CD4-positive, alpha-beta T cell (primary cell): ENCODE results near the gene SH3GL2. TPM values are rescaled to one million over a fixed set of nuclear protein-coding genes. Genes with fewer than 3 reads are reported as not detected.

Source experiments
- ATAC-seq: fragments of 200-7000 bp; cut with Tn5 transposase; one replicate; pipeline ENCODE4 v1.10.0; 2022; ENCODE audit warnings: mild to moderate bottlenecking; ENCODE audit not compliant: poor library complexity
- CTCF ChIA-PET: fragments of 350-600 bp; sonication (Branson Sonifier 250); formaldehyde crosslinking; loops from one replicate; lab custom pipeline; 2021; ENCODE audit warnings: antibody characterized with exemption, inconsistent platforms; lab: Charles Lee
- POLR2A ChIA-PET: fragments of 350-600 bp; sonication (Branson Sonifier 250); formaldehyde crosslinking; loops from one replicate; lab custom pipeline; 2021; ENCODE audit warnings: antibody characterized with exemption, inconsistent platforms; lab: Charles Lee
- DNase-seq, 14 experiments: peaks; one replicate each; pipeline ENCODE4 v3.0.0-alpha.2; 2013 to 2020; ENCODE audit warnings: mixed read lengths in 2 of 14
- H3K27ac ChIP-seq, 2 donors: one replicate each; pipeline versions ENCODE4 v1.5.1 to v1.7.0; 2013; ENCODE audit warnings: low read length in 2 of 2, low read depth in 1 of 2, mild to moderate bottlenecking in 1 of 2
- H3K27me3 ChIP-seq, 2 experiments: 1 replicate in 1 of 2; 2 replicates in 1 of 2; pipeline versions ENCODE4 v1.6.1 to v1.7.0; 2013; ENCODE audit warnings: low read length in 2 of 2, control low read depth in 1 of 2, mild to moderate bottlenecking in 1 of 2, moderate library complexity in 1 of 2; ENCODE audit not compliant: insufficient read depth in 2 of 2, control insufficient read depth in 1 of 2
- H3K36me3 ChIP-seq: one replicate; pipeline ENCODE4 v1.6.1; 2013; ENCODE audit warnings: low read length, control low read depth; ENCODE audit not compliant: insufficient read depth
- H3K4me1 ChIP-seq: one replicate; pipeline ENCODE4 v1.6.1; 2013; ENCODE audit warnings: low read length, control low read depth; ENCODE audit not compliant: insufficient read depth
- H3K4me3 ChIP-seq: one replicate; pipeline ENCODE4 v1.5.1; 2013; ENCODE audit warnings: mild to moderate bottlenecking, low read length, moderate library complexity
- H3K9me3 ChIP-seq, 2 experiments: 1 replicate in 1 of 2; 2 replicates in 1 of 2; pipeline versions ENCODE4 v1.6.1 to v1.7.0; 2013; ENCODE audit warnings: low read length in 2 of 2, mild to moderate bottlenecking in 2 of 2, control low read depth in 1 of 2, moderate library complexity in 1 of 2; ENCODE audit not compliant: control insufficient read depth in 1 of 2, insufficient read depth in 1 of 2
- H3K27ac Mint-ChIP-seq: one replicate; pipeline ENCODE4 v1.8.0; 2020; ENCODE audit warnings: mixed read lengths
- H3K27me3 Mint-ChIP-seq: one replicate; pipeline ENCODE4 v1.8.0; 2021; ENCODE audit warnings: mixed read lengths
- H3K36me3 Mint-ChIP-seq: one replicate; pipeline ENCODE4 v1.8.0; 2021; ENCODE audit warnings: low read depth, mixed read lengths
- H3K4me1 Mint-ChIP-seq: one replicate; pipeline ENCODE4 v1.8.0; 2021; ENCODE audit warnings: low read depth, mixed read lengths
- H3K4me3 Mint-ChIP-seq: one replicate; pipeline ENCODE4 v1.8.0; 2020; ENCODE audit warnings: mild to moderate bottlenecking, mixed read lengths
- H3K9me3 Mint-ChIP-seq: one replicate; pipeline ENCODE4 v1.8.0; 2020; ENCODE audit warnings: mixed read lengths
- intact Hi-C, 2 experiments: fragments of 100-400 bp; cut with DNase I in 1 of 2; cut with micrococcal nuclease in 1 of 2; formaldehyde crosslinking; loops; one replicate each; pipeline versions ENCODE4 v1.15.1 to v1.9.0; 2023 to 2025; cut with DNase I, micrococcal nuclease
- total RNA-seq, 174 experiments: library from RNA in 2 of 174; stranded (reverse) in 2 of 174; gene quantifications; one replicate each; pipeline ENCODE4 v1.2.3 and lab custom pipeline; 2021 to 2026
- TF ChIP-seq, protein P1 (sequence below): fragments of 200-600 bp; IDR thresholded peaks from one replicate; pipeline ENCODE4 v1.8.0; 2022; ENCODE audit warnings: antibody characterized with exemption, mild to moderate bottlenecking

The SH3GL2 gene
- total RNA-seq, 2 experiments from 2014 or later = not detected

DNA sequence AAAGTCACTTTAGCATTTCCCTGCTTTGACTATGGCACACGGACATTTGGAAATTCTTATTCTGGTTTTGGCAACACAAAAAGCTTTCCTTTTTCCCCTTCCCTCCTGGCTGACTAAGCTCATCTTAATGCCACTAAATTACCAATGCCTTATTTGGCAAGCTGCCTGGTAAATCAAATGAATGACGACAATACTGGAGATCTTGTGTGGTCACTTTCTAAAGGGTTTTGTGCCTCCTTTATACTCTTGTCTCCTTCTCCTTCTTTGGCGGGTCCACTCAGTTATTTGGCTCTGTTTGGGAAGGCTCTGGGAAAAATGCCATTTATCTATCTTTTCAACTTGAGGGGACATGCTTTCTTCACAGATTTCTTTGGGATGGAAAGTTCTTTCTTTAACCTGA, 34.9 kb downstream of the SH3GL2 start:
- intact Hi-C loops = no loop called here
- ChIA-PET POLR2A (no interaction called here), CTCF (no interaction called here)
- Histone ChIP-seq H3K4me1 (no peaks in the 10 kb centered on the region), H3K36me3 (no peaks in the 10 kb centered on the region), H3K27me3 (no peaks in the 10 kb centered on the region), H3K9me3 (no peaks in the 10 kb centered on the region), H3K4me3 (no peak overlapping the region), H3K27ac (no peak overlapping the region)
- Mint-ChIP-seq H3K27ac (no peak overlapping the region), H3K9me3 (peaks cover 8% of the 10 kb centered on the region), H3K4me3 (no peak overlapping the region), H3K4me1 (no peaks in the 10 kb centered on the region), H3K36me3 (no peaks in the 10 kb centered on the region), H3K27me3 (peaks cover 3% of the 10 kb centered on the region)
- ATAC-seq (no peak), DNase-seq (no peak)
- TF ChIP-seq, protein P1, sequence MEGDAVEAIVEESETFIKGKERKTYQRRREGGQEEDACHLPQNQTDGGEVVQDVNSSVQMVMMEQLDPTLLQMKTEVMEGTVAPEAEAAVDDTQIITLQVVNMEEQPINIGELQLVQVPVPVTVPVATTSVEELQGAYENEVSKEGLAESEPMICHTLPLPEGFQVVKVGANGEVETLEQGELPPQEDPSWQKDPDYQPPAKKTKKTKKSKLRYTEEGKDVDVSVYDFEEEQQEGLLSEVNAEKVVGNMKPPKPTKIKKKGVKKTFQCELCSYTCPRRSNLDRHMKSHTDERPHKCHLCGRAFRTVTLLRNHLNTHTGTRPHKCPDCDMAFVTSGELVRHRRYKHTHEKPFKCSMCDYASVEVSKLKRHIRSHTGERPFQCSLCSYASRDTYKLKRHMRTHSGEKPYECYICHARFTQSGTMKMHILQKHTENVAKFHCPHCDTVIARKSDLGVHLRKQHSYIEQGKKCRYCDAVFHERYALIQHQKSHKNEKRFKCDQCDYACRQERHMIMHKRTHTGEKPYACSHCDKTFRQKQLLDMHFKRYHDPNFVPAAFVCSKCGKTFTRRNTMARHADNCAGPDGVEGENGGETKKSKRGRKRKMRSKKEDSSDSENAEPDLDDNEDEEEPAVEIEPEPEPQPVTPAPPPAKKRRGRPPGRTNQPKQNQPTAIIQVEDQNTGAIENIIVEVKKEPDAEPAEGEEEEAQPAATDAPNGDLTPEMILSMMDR = no peak

DNA sequence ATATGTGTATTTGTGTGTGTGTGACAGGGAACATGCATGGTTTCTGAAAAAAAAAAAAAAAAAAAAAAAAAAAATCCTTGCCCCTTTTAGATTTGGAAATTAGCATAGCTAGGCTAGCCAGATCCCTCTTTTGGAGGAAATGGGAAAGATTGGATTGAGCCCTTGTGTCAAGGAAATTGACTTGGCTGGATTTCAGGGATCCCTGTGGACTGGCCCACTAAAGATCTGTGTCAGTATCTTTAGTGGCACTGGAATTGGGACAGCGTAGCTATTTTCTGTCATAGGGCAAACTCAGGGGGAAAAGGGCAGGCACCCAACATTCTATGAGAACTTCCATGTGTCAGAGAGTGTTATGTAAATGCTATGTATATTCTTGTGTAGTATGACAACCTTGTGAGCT, 35.4 kb downstream of the SH3GL2 start:
- Histone ChIP-seq H3K36me3 (no peaks in the 10 kb centered on the region), H3K4me1 (no peaks in the 10 kb centered on the region), H3K4me3 (no peak overlapping the region), H3K27ac (no peak overlapping the region), H3K27me3 (no peaks in the 10 kb centered on the region), H3K9me3 (no peaks in the 10 kb centered on the region)
- intact Hi-C loops = no loop called here
- CTCF ChIA-PET = no interaction called here
- H3K27ac Mint-ChIP-seq = no peak overlapping the region
- DNase-seq (no peak), ATAC-seq (no peak)
- H3K27me3 Mint-ChIP-seq = peaks cover 3% of the 10 kb centered on the region
- no peaks in the 10 kb centered on the region for H3K36me3 Mint-ChIP-seq
- POLR2A ChIA-PET = no interaction called here
- no peak overlapping the region for H3K4me3 Mint-ChIP-seq
- TF ChIP-seq, protein P1 = no peak
- peaks cover 8% of the 10 kb centered on the region for H3K9me3 Mint-ChIP-seq
- no peaks in the 10 kb centered on the region for H3K4me1 Mint-ChIP-seq

DNA sequence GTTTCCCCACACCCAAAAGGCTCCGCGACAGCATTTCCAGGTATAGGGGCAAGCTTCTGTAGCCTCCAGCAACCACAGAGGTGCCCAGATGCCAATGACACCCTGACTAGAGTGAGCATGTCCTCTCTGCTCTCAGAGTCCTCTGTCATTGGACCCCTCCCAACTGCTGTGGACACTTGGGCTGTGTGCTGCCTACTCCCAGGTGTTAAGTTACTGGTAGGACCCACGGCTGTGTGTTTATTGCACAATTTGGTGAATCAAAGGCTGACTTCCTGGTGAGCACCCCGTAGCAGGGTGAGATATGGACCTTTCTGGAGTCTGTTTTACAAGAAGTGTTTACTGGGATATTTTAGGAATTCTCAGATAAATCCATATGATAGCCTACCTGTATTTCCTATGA, 36.0 kb downstream of the SH3GL2 start:
- no peak overlapping the region for H3K27ac Mint-ChIP-seq
- no peak overlapping the region for H3K27ac ChIP-seq
- CTCF ChIA-PET = no interaction called here
- POLR2A ChIA-PET = no interaction called here
- no peaks in the 10 kb centered on the region for H3K4me1 ChIP-seq
- ATAC-seq = no peak
- TF ChIP-seq, protein P1 = no peak
- DNase-seq = no peak
- H3K4me1 Mint-ChIP-seq = no peaks in the 10 kb centered on the region
- H3K27me3 ChIP-seq = no peaks in the 10 kb centered on the region
- peaks cover 8% of the 10 kb centered on the region for H3K9me3 Mint-ChIP-seq
- intact Hi-C loops = no loop called here
- H3K9me3 ChIP-seq = no peaks in the 10 kb centered on the region
- H3K4me3 Mint-ChIP-seq = no peak overlapping the region
- H3K36me3 Mint-ChIP-seq = no peaks in the 10 kb centered on the region
- H3K36me3 ChIP-seq = no peaks in the 10 kb centered on the region
- peaks cover 3% of the 10 kb centered on the region for H3K27me3 Mint-ChIP-seq
- no peak overlapping the region for H3K4me3 ChIP-seq
